GM21390 (cell line): ENCODE measurements around the gene A3GALT2.
"Not testable (repeated sequence)": the region's sequence is repeated elsewhere in the genome, so short reads cannot be mapped to it uniquely, and the experiment has no call there.

ENCODE experiments used
- ATAC-seq: cut with Tn5 transposase; IDR thresholded peaks from one replicate; pipeline ENCODE4 v1.9.1; 2021; ENCODE audit not compliant: unreplicated experiment

A3GALT2 gene

GRCh38 chr1:33295023-33295422, 25.9 kb downstream of the A3GALT2 start:
- no peak for ATAC-seq

GRCh38 chr1:33294071-33295010, 26.6 kb downstream of the A3GALT2 start:
- no peak for ATAC-seq

- no peak for ATAC-seq
Measured at GRCh38 chr1:33292726-33293340, 28.1 kb downstream of the A3GALT2 start.

- not testable (repeated sequence) for ATAC-seq
Measured at GRCh38 chr1:33290615-33291014, 30.3 kb downstream of the A3GALT2 start.

- ATAC-seq: no peak
Measured at GRCh38 chr1:33289858-33290154, 31.1 kb downstream of the A3GALT2 start.

- no peak for ATAC-seq
Measured at GRCh38 chr1:33288976-33289857, 31.7 kb downstream of the A3GALT2 start.

GRCh38 chr1:33287317-33287716, 33.6 kb downstream of the A3GALT2 start:
- no peak for ATAC-seq

GRCh38 chr1:33286451-33287185, 34.3 kb downstream of the A3GALT2 start:
- ATAC-seq: no peak

- ATAC-seq: no peak
Measured at GRCh38 chr1:33284049-33284448, 36.8 kb downstream of the A3GALT2 start.

GRCh38 chr1:33282791-33283190, 38.1 kb downstream of the A3GALT2 start:
- no peak for ATAC-seq

- no peak for ATAC-seq
Measured at GRCh38 chr1:33281554-33282303, 39.2 kb downstream of the A3GALT2 start.

- no peak for ATAC-seq
Measured at GRCh38 chr1:33280091-33280661, 40.7 kb downstream of the A3GALT2 start.

- no peak for ATAC-seq
Measured at GRCh38 chr1:33277488-33278084, 43.3 kb downstream of the A3GALT2 start.

GRCh38 chr1:33276573-33277298, 44.2 kb downstream of the A3GALT2 start:
- ATAC-seq: no peak

- no peak for ATAC-seq
Measured at GRCh38 chr1:33275706-33276572, 45.0 kb downstream of the A3GALT2 start.

GRCh38 chr1:33275195-33275594, 45.7 kb downstream of the A3GALT2 start:
- ATAC-seq: no peak

- ATAC-seq: no peak
Measured at GRCh38 chr1:33274446-33274845, 46.5 kb downstream of the A3GALT2 start.

- ATAC-seq: no peak
Measured at GRCh38 chr1:33273961-33274371, 46.9 kb downstream of the A3GALT2 start.
